MM.1S (cell line): ENCODE data around the gene GCA.

Experiments used
- DNase-seq: peaks from one replicate; pipeline ENCODE4 v3.0.0-alpha.2; 2015
- H2AFZ ChIP-seq: fragments of 300-600 bp; sonication (generic); 2 replicates; pipeline ENCODE4 v1.6.0; 2016; ENCODE audit warnings: antibody characterized with exemption, low read length
- H3F3A ChIP-seq: fragments of 300-600 bp; sonication (generic); 2 replicates; pipeline ENCODE4 v1.6.1; 2016; ENCODE audit warnings: mild to moderate bottlenecking, antibody characterized with exemption, low read length, moderate library complexity, mixed read lengths; ENCODE audit not compliant: insufficient read depth
- H3K27ac ChIP-seq: fragments of 300-600 bp; sonication (generic); 2 replicates; pipeline ENCODE4 v1.5.1; 2016; ENCODE audit warnings: mild to moderate bottlenecking, low read length
- H3K27me3 ChIP-seq: fragments of 300-600 bp; sonication (generic); replicated peaks from 2 replicates; pipeline ENCODE4 v1.6.0; 2016; ENCODE audit warnings: low read length; ENCODE audit not compliant: insufficient read depth
- H3K36me3 ChIP-seq: fragments of 300-600 bp; sonication (generic); replicated peaks from 2 replicates; pipeline ENCODE4 v1.6.1; 2016; ENCODE audit warnings: mild to moderate bottlenecking, low read length, mixed read lengths; ENCODE audit not compliant: insufficient read depth
- H3K4me1 ChIP-seq: fragments of 300-600 bp; sonication (generic); 2 replicates; pipeline ENCODE4 v1.6.1; 2016; ENCODE audit warnings: low read length, mixed read lengths
- H3K4me2 ChIP-seq: fragments of 300-600 bp; sonication (generic); 2 replicates; pipeline ENCODE4 v1.6.0; 2016; ENCODE audit warnings: low read depth, low read length
- H3K4me3 ChIP-seq: fragments of 300-600 bp; sonication (generic); 2 replicates; pipeline ENCODE4 v1.5.1; 2016; ENCODE audit warnings: low read length, mixed read lengths
- H3K79me2 ChIP-seq: fragments of 300-600 bp; sonication (generic); 2 replicates; pipeline ENCODE4 v1.6.1; 2016; ENCODE audit warnings: mixed run types, low read length, mixed read lengths
- H3K9ac ChIP-seq: fragments of 300-600 bp; sonication (generic); 2 replicates; pipeline ENCODE4 v1.6.1; 2016; ENCODE audit warnings: low read length, mixed read lengths
- H3K9me2 ChIP-seq: fragments of 300-600 bp; sonication (generic); replicated peaks from 2 replicates; pipeline ENCODE4 v1.6.1; 2016; ENCODE audit warnings: mild to moderate bottlenecking, low read length, mixed read lengths; ENCODE audit not compliant: insufficient read depth
- H3K9me3 ChIP-seq: fragments of 300-600 bp; sonication (generic); replicated peaks from 2 replicates; pipeline ENCODE4 v1.6.1; 2016; ENCODE audit warnings: mild to moderate bottlenecking, low read length, mixed read lengths; ENCODE audit not compliant: insufficient read depth
- H4K20me1 ChIP-seq: fragments of 300-600 bp; sonication (generic); 2 replicates; pipeline ENCODE4 v1.6.1; 2016; ENCODE audit warnings: mild to moderate bottlenecking, low read length, moderate library complexity, mixed read lengths; ENCODE audit not compliant: insufficient read depth
- CTCF ChIP-seq: fragments of 300-600 bp; sonication (generic); IDR thresholded peaks from 2 replicates; pipeline ENCODE4 v1.5.1; 2016; ENCODE audit warnings: antibody characterized with exemption, low read length, mixed read lengths
- EZH2 ChIP-seq: fragments of 300-600 bp; sonication (generic); optimal IDR thresholded peaks from 2 replicates; pipeline ENCODE3; 2017; ENCODE audit warnings: low read depth, mild to moderate bottlenecking, antibody characterized with exemption, low read length, mixed read lengths
- EZH2phosphoT487 ChIP-seq: fragments of 300-600 bp; sonication (generic); IDR thresholded peaks from 2 replicates; pipeline ENCODE4 v1.6.1; 2018; ENCODE audit warnings: antibody characterized with exemption, low read length

Gene GCA

GRCh38 chr2:162298669-162299335 lies 45.1 kb upstream of the GCA start:
- Histone ChIP-seq H3K4me3 (no peak overlapping the region), H3K9ac (no peak overlapping the region), H3K9me2 (no peaks in the 10 kb centered on the region), H3K36me3 (no peaks in the 10 kb centered on the region), H3K27ac (no peak overlapping the region), H3K4me2 (no peak overlapping the region), H3K9me3 (no peaks in the 10 kb centered on the region), H2AFZ (no peak overlapping the region), H3K79me2 (no peaks in the 10 kb centered on the region), H3F3A (no peaks in the 10 kb centered on the region), H3K27me3 (no peaks in the 10 kb centered on the region), H3K4me1 (no peaks in the 10 kb centered on the region), H4K20me1 (no peaks in the 10 kb centered on the region)
- DNase-seq: no peak
- TF ChIP-seq EZH2phosphoT487 (no peak), CTCF (no peak), EZH2 (no peak)

- H3F3A ChIP-seq: no peaks in the 10 kb centered on the region
- no peaks in the 10 kb centered on the region for H3K79me2 ChIP-seq
- H3K27ac ChIP-seq: no peak overlapping the region
- H3K4me3 ChIP-seq: no peak overlapping the region
- TF ChIP-seq EZH2 (no peak), EZH2phosphoT487 (no peak), CTCF (no peak)
- H3K4me2 ChIP-seq: no peak overlapping the region
- H4K20me1 ChIP-seq: no peaks in the 10 kb centered on the region
- no peaks in the 10 kb centered on the region for H3K9me3 ChIP-seq
- no peaks in the 10 kb centered on the region for H3K9me2 ChIP-seq
- DNase-seq: no peak
- no peak overlapping the region for H3K9ac ChIP-seq
- no peak overlapping the region for H2AFZ ChIP-seq
- no peaks in the 10 kb centered on the region for H3K4me1 ChIP-seq
- H3K36me3 ChIP-seq: no peaks in the 10 kb centered on the region
- no peaks in the 10 kb centered on the region for H3K27me3 ChIP-seq
Observed at GRCh38 chr2:162300266-162300665, 43.7 kb upstream of the GCA start.

- Histone ChIP-seq H3K4me2 (no peak overlapping the region), H3K9ac (no peak overlapping the region), H3K79me2 (no peaks in the 10 kb centered on the region), H4K20me1 (no peaks in the 10 kb centered on the region), H3K9me3 (no peaks in the 10 kb centered on the region), H3F3A (no peaks in the 10 kb centered on the region), H3K4me1 (no peaks in the 10 kb centered on the region), H3K4me3 (no peak overlapping the region), H3K36me3 (no peaks in the 10 kb centered on the region; the same call in 1 of the 2 replicates), H3K9me2 (no peaks in the 10 kb centered on the region), H2AFZ (no peak overlapping the region), H3K27me3 (no peaks in the 10 kb centered on the region), H3K27ac (no peak overlapping the region)
- peak; percentile 69 for DNase-seq
- TF ChIP-seq EZH2 (no peak), EZH2phosphoT487 (no peak), CTCF (peak; percentile 79)
Observed at GRCh38 chr2:162301151-162301804, 42.7 kb upstream of the GCA start.
